K562 (cell line): ENCODE results near the gene ZNF12. TPM values are rescaled to one million over a fixed set of nuclear protein-coding genes. Genes with fewer than 3 reads are reported as not detected.

Source experiments
- ATF3 ChIP-seq, 2 experiments: fragments of 450-650 bp in 1 of 2; sonication (generic) in 1 of 2; formaldehyde crosslinking in 1 of 2; IDR thresholded peaks in 1 of 2; conservative IDR thresholded peaks in 1 of 2; 2 replicates each; pipeline versions ENCODE4 v1.6.1 to v1.8.1; 2016 to 2023; ENCODE audit warnings: mild to moderate bottlenecking in 2 of 2, moderate library complexity in 2 of 2, inconsistent platforms in 1 of 2, missing genetic modification reagents in 1 of 2
- CXXC5 ChIP-seq: fragments of 250-450 bp; sonication (Bioruptor Pico); IDR thresholded peaks from 2 replicates; pipeline ENCODE4 v1.8.0; 2022; ENCODE audit warnings: inconsistent platforms, mild to moderate bottlenecking, moderate library complexity
- GATAD2A ChIP-seq: fragments of 450-650 bp; IDR thresholded peaks from 2 replicates; pipeline ENCODE4 v1.6.1; 2017
- KLF16 ChIP-seq: IDR thresholded peaks from 2 replicates; pipeline ENCODE4 v1.6.1; 2016; ENCODE audit warnings: antibody characterized with exemption
- MAFK ChIP-seq: IDR thresholded peaks from 2 replicates; pipeline ENCODE4 v1.6.1; 2011; ENCODE audit warnings: low read length, improper control_type of control experiment
- MGA ChIP-seq: fragments of 450-650 bp; IDR thresholded peaks from 2 replicates; pipeline ENCODE4 v1.6.1; 2016; ENCODE audit warnings: mild to moderate bottlenecking, moderate library complexity
- RBM15 ChIP-seq: fragments of 200-400 bp; formaldehyde crosslinking; IDR thresholded peaks from 2 replicates; pipeline ENCODE4 v1.6.1; 2018; ENCODE audit warnings: mild to moderate bottlenecking, low read length, moderate library complexity; ENCODE audit not compliant: insufficient read depth
- SMAD2 ChIP-seq: fragments of 150-350 bp; IDR thresholded peaks from 2 replicates; pipeline ENCODE4 v1.6.1; 2014; ENCODE audit warnings: low read depth, mild to moderate bottlenecking, low read length
- SRSF9 ChIP-seq: fragments of 200-400 bp; formaldehyde crosslinking; IDR thresholded peaks from 2 replicates; pipeline ENCODE4 v1.6.1; 2017; ENCODE audit warnings: low read depth, low read length, borderline replicate concordance
- TBP ChIP-seq: optimal IDR thresholded peaks from 2 replicates; pipeline ENCODE3; 2011; ENCODE audit warnings: low read depth, low read length, improper control_type of control experiment
- TEAD4 ChIP-seq, 2 experiments: sonication (generic) in 1 of 2; formaldehyde crosslinking in 1 of 2; IDR thresholded peaks; 2 replicates each; pipeline versions ENCODE4 v1.6.1 to v1.8.0; 2012 to 2022; ENCODE audit warnings: borderline replicate concordance in 1 of 2, inconsistent platforms in 1 of 2, low read length in 1 of 2, mild to moderate bottlenecking in 1 of 2, missing genetic modification reagents in 1 of 2
- TFAM ChIP-seq: fragments of 250-450 bp; sonication (Bioruptor Pico); conservative IDR thresholded peaks from 2 replicates; pipeline ENCODE4 v1.5.0; 2021; ENCODE audit warnings: mild to moderate bottlenecking, moderate library complexity
- TGIF2 ChIP-seq: sonication (generic); formaldehyde crosslinking; IDR thresholded peaks from 2 replicates; pipeline ENCODE4 v1.8.1; 2022; ENCODE audit warnings: mild to moderate bottlenecking, missing genetic modification reagents, moderate library complexity
- XRCC4 ChIP-seq: IDR thresholded peaks from one replicate; pipeline ENCODE4 v1.6.1; 2011; ENCODE audit not compliant: insufficient read depth, insufficient read length; ENCODE audit errors: extremely low read depth
- ZNF584 ChIP-seq: fragments of 200-800 bp; sonication (Bioruptor generic); IDR thresholded peaks from 2 replicates; pipeline ENCODE4 v1.6.1; 2016; ENCODE audit warnings: low read depth, mild to moderate bottlenecking, missing genetic modification characterization, missing compliant biosample characterization
- polyA plus RNA-seq, 8 experiments: library from polyadenylated mRNA; depleted of rRNA in 4 of 8; stranded (reverse) in 5 of 8; unstranded in 3 of 8; fragments of >200 nt; fragmentation: Nextera tagmentation in 2 of 8; fragmentation: Illumina TruSeq in 1 of 8; extraction: Ambion mirVana in 2 of 8; extraction: Trizol in 1 of 8; gene quantifications; 2 replicates each; pipeline versions ENCODE4 v1.2.1 to v1.2.3, GENCODE V29; 2011 to 2014; ENCODE audit warnings: inconsistent platforms in 1 of 8, missing spikeins in 1 of 8
- total RNA-seq, 7 experiments: library from RNA; depleted of rRNA in 6 of 7; stranded (reverse); fragments of >200 nt in 6 of 7; fragmentation: Illumina TruSeq in 2 of 7; extraction: Trizol in 2 of 7; gene quantifications; 2 replicates each; pipeline versions ENCODE4 v1.2.1 to v1.2.3, GENCODE V29; 2011 to 2021; ENCODE audit warnings: low replicate concordance in 1 of 7

ZNF12 gene
- total and polyA plus RNA-seq, 9 of the 15 experiments (the other 6 are each of a cell fraction or from before 2014, with no cell fraction given) = 5.8 to 32.3 (median 18.9) TPM

DNA sequence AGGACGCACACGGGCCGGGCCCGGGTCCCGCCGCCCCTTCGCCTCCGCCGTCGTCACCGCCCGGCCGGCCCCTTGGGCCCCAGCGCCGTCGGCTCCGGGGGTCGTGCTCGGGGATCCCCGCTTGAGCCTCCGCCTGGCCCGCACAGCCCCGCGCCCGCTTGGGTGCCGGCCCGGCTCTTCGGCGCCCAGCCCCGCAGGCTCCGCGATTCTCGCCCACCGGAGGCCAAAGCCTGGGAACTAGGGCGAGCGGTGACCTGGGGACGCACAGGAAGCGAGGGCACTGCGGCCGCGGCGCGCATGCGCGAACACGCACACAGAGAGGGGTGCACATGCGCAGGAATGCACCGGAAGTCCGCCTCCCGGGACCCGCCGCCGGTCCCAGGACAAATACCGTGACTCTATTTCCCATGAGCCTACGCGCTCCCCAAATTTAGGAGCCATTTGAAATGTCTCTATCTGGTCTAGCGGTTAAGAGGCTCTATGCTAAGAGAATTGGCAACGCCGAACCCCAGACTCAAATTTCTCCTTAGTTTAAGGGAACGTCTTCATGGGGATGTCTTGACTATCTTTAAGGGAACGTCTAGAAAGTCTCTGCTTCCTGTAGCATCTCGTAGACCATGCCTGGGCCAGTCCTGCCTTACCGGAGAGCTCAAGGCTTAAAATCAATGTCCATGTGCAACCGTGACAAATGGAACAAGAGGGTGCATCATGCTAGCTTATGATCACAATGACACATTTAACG lies at the start of gene ZNF12 (continued):
- TF ChIP-seq MGA (peak; percentile 76), TBP (peak; percentile 20), ZNF584 (no peak), TFAM (no peak), SRSF9 (no peak), GATAD2A (no peak), CXXC5 (CRISPR knock-in tag) (peak; percentile 87), RBM15 (no peak), SMAD2 (no peak), TEAD4 (IDR thresholded peaks at IDR 0.05; ENCODE audit: low read length) (peak; percentile 43; the same call in 1 of the 2 replicates), TEAD4 (CRISPR knock-in tag; IDR thresholded peaks at IDR 0.05; ENCODE audit: borderline replicate concordance) (0 out of 2 replicates have a peak, but pooled peaks have one; percentile 2), XRCC4 (no peak), MAFK (no peak), TGIF2 (CRISPR knock-in tag) (no peak), ATF3 (IDR thresholded peaks at IDR 0.05) (no peak), ATF3 (CRISPR knock-in tag; conservative IDR thresholded peaks at IDR 0.05) (no peak), KLF16 (no peak)
